ENCODE results near the gene HCCS.

- TF ChIP-seq CTCF (IDR thresholded peaks at IDR 0.05), result no peak
- TF ChIP-seq POLR2AphosphoS5 (IDR thresholded peaks at IDR 0.05), result no peak
Measured at GRCh38 chrX:11148401-11148800, 37.3 kb downstream of the HCCS start.

Measured in breast epithelium (tissue), 3 donors.